H9 (cell line): ENCODE data around the gene KLK1. TPM values are rescaled to one million over a fixed set of nuclear protein-coding genes. Genes with fewer than 3 reads are reported as not detected.

ENCODE experiments used
- DNase-seq: peaks from one replicate; pipeline ENCODE4 v3.0.0-alpha.2; 2017
- H2AFZ ChIP-seq: one replicate; pipeline ENCODE4 v1.6.1; 2013; ENCODE audit warnings: mild to moderate bottlenecking, low read length, control low read depth, moderate library complexity
- H2AK5ac ChIP-seq: 2 replicates; pipeline ENCODE4 v1.6.1; 2013; ENCODE audit warnings: low read length, control low read depth, mixed read lengths; ENCODE audit not compliant: insufficient read length
- H2BK120ac ChIP-seq: one replicate; pipeline ENCODE4 v1.6.1; 2013; ENCODE audit warnings: low read depth, mild to moderate bottlenecking, low read length, control low read depth, inconsistent platforms; ENCODE audit not compliant: poor library complexity, severe bottlenecking
- H2BK12ac ChIP-seq: 2 replicates; pipeline ENCODE4 v1.6.1; 2013; ENCODE audit warnings: low read length, control low read depth, mixed read lengths, low read depth; ENCODE audit not compliant: insufficient read length
- H2BK15ac ChIP-seq: 2 replicates; pipeline ENCODE4 v1.6.1; 2013; ENCODE audit warnings: low read depth, low read length, control low read depth
- H2BK20ac ChIP-seq: one replicate; pipeline ENCODE4 v1.6.1; 2013; ENCODE audit warnings: low read depth, mild to moderate bottlenecking, low read length, control low read depth, inconsistent platforms; ENCODE audit not compliant: poor library complexity, severe bottlenecking
- H2BK5ac ChIP-seq: 2 replicates; pipeline ENCODE4 v1.6.1; 2013; ENCODE audit warnings: low read length, control low read depth, mixed read lengths; ENCODE audit not compliant: insufficient read length
- H3K14ac ChIP-seq: 2 replicates; pipeline ENCODE4 v1.6.1; 2013; ENCODE audit warnings: low read length, control low read depth; ENCODE audit not compliant: insufficient read depth
- H3K18ac ChIP-seq: 2 replicates; pipeline ENCODE4 v1.6.1; 2013; ENCODE audit warnings: low read depth, mild to moderate bottlenecking, mixed read lengths, low read length, control low read depth; ENCODE audit not compliant: insufficient read length
- H3K23ac ChIP-seq: 2 replicates; pipeline ENCODE4 v1.6.1; 2013; ENCODE audit warnings: low read length, control low read depth, mixed read lengths, low read depth; ENCODE audit not compliant: insufficient read length
- H3K23me2 ChIP-seq: 2 replicates; pipeline ENCODE4 v1.6.1; 2013; ENCODE audit warnings: low read depth, mild to moderate bottlenecking, mixed read lengths, low read length, control low read depth; ENCODE audit not compliant: insufficient read length, poor library complexity, severe bottlenecking
- H3K27ac ChIP-seq: 2 replicates; pipeline ENCODE4 v1.5.1; 2013; ENCODE audit warnings: low read length, control low read depth, mixed read lengths, low read depth; ENCODE audit not compliant: insufficient read length
- H3K27me3 ChIP-seq: 2 replicates; pipeline ENCODE4 v1.6.1; 2013; ENCODE audit warnings: low read length, control low read depth, inconsistent platforms; ENCODE audit not compliant: insufficient read depth
- H3K4ac ChIP-seq: 2 replicates; pipeline ENCODE4 v1.6.1; 2013; ENCODE audit warnings: low read depth, mild to moderate bottlenecking, control low read depth, inconsistent platforms, low read length, moderate library complexity
- H3K4me1 ChIP-seq: 2 replicates; pipeline ENCODE4 v1.6.1; 2013; ENCODE audit warnings: low read length, control low read depth, inconsistent platforms; ENCODE audit not compliant: insufficient read depth
- H3K4me2 ChIP-seq: 2 replicates; pipeline ENCODE4 v1.6.1; 2013; ENCODE audit warnings: low read length, control low read depth, mixed read lengths; ENCODE audit not compliant: insufficient read length, insufficient read depth
- H3K56ac ChIP-seq: 2 replicates; pipeline ENCODE4 v1.6.1; 2013; ENCODE audit warnings: low read depth, mild to moderate bottlenecking, mixed read lengths, low read length, control low read depth; ENCODE audit not compliant: insufficient read length
- H3K79me1 ChIP-seq: 2 replicates; pipeline ENCODE4 v1.6.1; 2013; ENCODE audit warnings: low read depth, mild to moderate bottlenecking, moderate library complexity, low read length, control low read depth, inconsistent platforms; ENCODE audit not compliant: insufficient read depth, poor library complexity, severe bottlenecking
- H3K79me2 ChIP-seq: 2 replicates; pipeline ENCODE4 v1.6.1; 2013; ENCODE audit warnings: low read length, control low read depth, inconsistent platforms; ENCODE audit not compliant: insufficient read depth
- H3K9ac ChIP-seq: 2 replicates; pipeline ENCODE4 v1.6.1; 2013; ENCODE audit warnings: low read length, control low read depth, mixed read lengths; ENCODE audit not compliant: insufficient read length; ENCODE audit errors: extremely low read depth
- H3K9me3 ChIP-seq: one replicate; pipeline ENCODE4 v1.6.1; 2013; ENCODE audit warnings: low read depth, low read length, inconsistent platforms; ENCODE audit not compliant: control insufficient read depth
- H3T11ph ChIP-seq: one replicate; pipeline ENCODE4 v1.6.1; 2013; ENCODE audit warnings: mild to moderate bottlenecking, low read length, control low read depth, inconsistent platforms
- H4K20me1 ChIP-seq: one replicate; pipeline ENCODE4 v1.6.1; 2013; ENCODE audit not compliant: control insufficient read depth, insufficient read length, insufficient read depth
- H4K5ac ChIP-seq: 2 replicates; pipeline ENCODE4 v1.6.1; 2013; ENCODE audit warnings: low read depth, mild to moderate bottlenecking, mixed read lengths, low read length, control low read depth; ENCODE audit not compliant: insufficient read length
- H4K8ac ChIP-seq: replicated peaks from 2 replicates; pipeline ENCODE4 v1.6.1; 2013; ENCODE audit warnings: low read length, control low read depth, mixed read lengths, low read depth; ENCODE audit not compliant: insufficient read length
- H4K91ac ChIP-seq: 2 replicates; pipeline ENCODE4 v1.6.1; 2013; ENCODE audit warnings: low read depth, mild to moderate bottlenecking, moderate library complexity, mixed read lengths, low read length, control low read depth; ENCODE audit not compliant: insufficient read length
- H3K27ac Mint-ChIP-seq, 3 experiments: 2 replicates in 2 of 3; 3 replicates in 1 of 3; pipeline ENCODE4 v1.8.0; 2020 to 2021; ENCODE audit warnings: mixed read lengths in 3 of 3, mild to moderate bottlenecking in 1 of 3, moderate library complexity in 1 of 3
- H3K27me3 Mint-ChIP-seq: 2 replicates; pipeline ENCODE4 v1.8.0; 2021; ENCODE audit warnings: low read depth, mild to moderate bottlenecking, moderate library complexity, mixed read lengths
- H3K36me3 Mint-ChIP-seq, 3 experiments: 2 replicates in 2 of 3; 3 replicates in 1 of 3; pipeline ENCODE4 v1.8.0; 2020 to 2021; ENCODE audit warnings: low read depth in 3 of 3, mixed read lengths in 3 of 3; ENCODE audit not compliant: insufficient read depth in 1 of 3
- H3K4me1 Mint-ChIP-seq, 2 experiments: 2 replicates each; pipeline ENCODE4 v1.8.0; 2020; ENCODE audit warnings: mixed read lengths in 2 of 2
- H3K4me3 Mint-ChIP-seq, 2 experiments: 2 replicates in 1 of 2; 3 replicates in 1 of 2; pipeline ENCODE4 v1.8.0; 2020 to 2021; ENCODE audit warnings: mild to moderate bottlenecking in 2 of 2, mixed read lengths in 2 of 2, moderate library complexity in 1 of 2
- H3K9me3 Mint-ChIP-seq, 2 experiments: 2 replicates in 1 of 2; 3 replicates in 1 of 2; pipeline ENCODE4 v1.8.0; 2020; ENCODE audit warnings: mild to moderate bottlenecking in 2 of 2, mixed read lengths in 2 of 2, moderate library complexity in 1 of 2
- WGBS: extraction: QIAGEN DNeasy Blood & Tissue Kit; methylation state at CpG from one replicate; pipeline ENCODE4 v1.1.7; 2013; ENCODE audit warnings: missing lambda C conversion rate, low lambda C conversion rate, mixed read lengths; ENCODE audit not compliant: insufficient read length; ENCODE audit errors: extremely low coverage; 5-methylcytosine and 5-hydroxymethylcytosine counted together
- total RNA-seq: library from RNA; stranded (reverse); gene quantifications from 2 replicates; pipeline ENCODE4 v1.2.1, GENCODE V29; 2021
- TF ChIP-seq, protein P1 (sequence below): fragments of 200-600 bp; sonication (generic); conservative IDR thresholded peaks from 3 replicates; pipeline ENCODE4 v1.8.0; 2021; ENCODE audit warnings: antibody characterized with exemption, mild to moderate bottlenecking

The KLK1 gene
- total RNA-seq, 1 experiment from 2014 or later = 2.3 TPM

DNA sequence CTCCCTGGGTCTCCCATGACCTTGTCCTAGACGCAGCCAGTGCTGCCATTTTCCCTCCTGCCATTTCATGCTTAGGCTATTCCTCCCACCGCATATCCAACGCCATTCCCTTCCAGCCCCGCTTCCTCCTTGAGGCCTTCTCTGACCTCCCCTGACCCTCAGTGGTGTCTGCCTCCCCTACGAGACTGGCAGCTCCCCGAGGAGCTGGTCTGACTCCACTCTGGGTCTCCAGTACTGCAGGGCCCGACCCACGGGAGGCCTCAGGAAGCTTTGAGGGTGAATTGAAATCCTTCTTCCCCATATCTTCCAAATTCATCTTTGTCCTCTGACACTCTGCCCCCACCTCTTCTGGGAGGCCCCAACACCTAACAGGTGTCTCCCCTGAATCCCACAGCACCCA lies 9.1 kb upstream of the KLK1 start:
- no peak overlapping the region for H4K8ac ChIP-seq
- H4K20me1 ChIP-seq = no peaks in the 10 kb centered on the region
- no peak overlapping the region for H3K18ac ChIP-seq
- H3K79me1 ChIP-seq = no peaks in the 10 kb centered on the region
- H3K36me3 Mint-ChIP-seq = no peaks in the 10 kb centered on the region
- peaks cover 4% of the 10 kb centered on the region for H3K23me2 ChIP-seq
- H3K27ac Mint-ChIP-seq = peak overlapping the region in 1 of 3 experiments; percentile 18; a peak in 1 of 7 replicates
- no peak overlapping the region for H3K4me2 ChIP-seq
- no peak overlapping the region for H2BK15ac ChIP-seq
- peaks cover 59% of the 10 kb centered on the region for H3K27me3 Mint-ChIP-seq
- DNase-seq = no peak
- no peak overlapping the region for H4K5ac ChIP-seq
- H3K27ac ChIP-seq = no peak overlapping the region
- TF ChIP-seq, protein P1, sequence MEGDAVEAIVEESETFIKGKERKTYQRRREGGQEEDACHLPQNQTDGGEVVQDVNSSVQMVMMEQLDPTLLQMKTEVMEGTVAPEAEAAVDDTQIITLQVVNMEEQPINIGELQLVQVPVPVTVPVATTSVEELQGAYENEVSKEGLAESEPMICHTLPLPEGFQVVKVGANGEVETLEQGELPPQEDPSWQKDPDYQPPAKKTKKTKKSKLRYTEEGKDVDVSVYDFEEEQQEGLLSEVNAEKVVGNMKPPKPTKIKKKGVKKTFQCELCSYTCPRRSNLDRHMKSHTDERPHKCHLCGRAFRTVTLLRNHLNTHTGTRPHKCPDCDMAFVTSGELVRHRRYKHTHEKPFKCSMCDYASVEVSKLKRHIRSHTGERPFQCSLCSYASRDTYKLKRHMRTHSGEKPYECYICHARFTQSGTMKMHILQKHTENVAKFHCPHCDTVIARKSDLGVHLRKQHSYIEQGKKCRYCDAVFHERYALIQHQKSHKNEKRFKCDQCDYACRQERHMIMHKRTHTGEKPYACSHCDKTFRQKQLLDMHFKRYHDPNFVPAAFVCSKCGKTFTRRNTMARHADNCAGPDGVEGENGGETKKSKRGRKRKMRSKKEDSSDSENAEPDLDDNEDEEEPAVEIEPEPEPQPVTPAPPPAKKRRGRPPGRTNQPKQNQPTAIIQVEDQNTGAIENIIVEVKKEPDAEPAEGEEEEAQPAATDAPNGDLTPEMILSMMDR = no peak
- no CpG with 5 or more reads among the region's 8 CpGs for WGBS
- H2BK12ac ChIP-seq = no peak overlapping the region
- no peak overlapping the region for H3T11ph ChIP-seq
- H2AK5ac ChIP-seq = no peak overlapping the region
- H2BK5ac ChIP-seq = no peak overlapping the region
- H4K91ac ChIP-seq = no peak overlapping the region
- no peak overlapping the region for H2BK120ac ChIP-seq
- H3K4me3 Mint-ChIP-seq = no peak overlapping the region
- H2BK20ac ChIP-seq = no peak overlapping the region
- no peak overlapping the region for H2AFZ ChIP-seq
- peaks cover 9 to 27% of the 10 kb centered on the region in 2 experiments for H3K4me1 Mint-ChIP-seq
- no peaks in the 10 kb centered on the region for H3K9me3 ChIP-seq
- H3K4ac ChIP-seq = no peak overlapping the region
- no peaks in the 10 kb centered on the region; a peak in 2 of 5 replicates for H3K9me3 Mint-ChIP-seq
- H3K23ac ChIP-seq = no peak overlapping the region
- H3K56ac ChIP-seq = no peak overlapping the region
- no peaks in the 10 kb centered on the region for H3K79me2 ChIP-seq
- H3K9ac ChIP-seq = no peak overlapping the region
- H3K4me1 ChIP-seq = no peaks in the 10 kb centered on the region; the same call in 1 of the 2 replicates
- no peaks in the 10 kb centered on the region; the same call in 1 of the 2 replicates for H3K27me3 ChIP-seq
- no peak overlapping the region for H3K14ac ChIP-seq
